Neural cell (in vitro differentiated cells): ENCODE data around the gene HMX1. TPM values are rescaled to one million over a fixed set of nuclear protein-coding genes. Genes with fewer than 3 reads are reported as not detected.

ENCODE experiments used
- H2AFZ ChIP-seq: fragments of 200-600, 300-800 bp; sonication (generic), shearing (Covaris generic); 2 replicates; pipeline ENCODE4 v1.6.0; 2014; ENCODE audit warnings: low read depth, mild to moderate bottlenecking, antibody characterized with exemption, low read length, moderate library complexity
- H3F3A ChIP-seq: fragments of 200-600 bp; shearing (Covaris generic); 2 replicates; pipeline ENCODE4 v1.6.1; 2016; ENCODE audit warnings: mild to moderate bottlenecking, moderate library complexity, mixed read lengths, antibody characterized with exemption, low read length; ENCODE audit not compliant: insufficient read depth, poor library complexity, severe bottlenecking
- H3K27ac ChIP-seq: fragments of 200-600, 300-800 bp; sonication (generic), shearing (Covaris generic); 2 replicates; pipeline ENCODE4 v1.5.1; 2014; ENCODE audit warnings: mild to moderate bottlenecking, low read length, moderate library complexity
- H3K27me3 ChIP-seq: fragments of 300-800, 200-600 bp; sonication (generic), shearing (Covaris generic); 2 replicates; pipeline ENCODE4 v1.6.0; 2014; ENCODE audit warnings: mild to moderate bottlenecking, low read depth, low read length, moderate library complexity; ENCODE audit not compliant: insufficient read depth
- H3K36me3 ChIP-seq: fragments of 300-800, 200-600 bp; sonication (generic), shearing (Covaris generic); 2 replicates; pipeline ENCODE4 v1.5.1; 2014; ENCODE audit warnings: mild to moderate bottlenecking, antibody characterized with exemption, low read length, moderate library complexity; ENCODE audit not compliant: insufficient read depth
- H3K4me2 ChIP-seq: fragments of 300-800, 200-600 bp; sonication (generic), shearing (Covaris generic); 2 replicates; pipeline ENCODE4 v1.6.0; 2014; ENCODE audit warnings: mild to moderate bottlenecking, low read length
- H3K4me3 ChIP-seq: fragments of 300-800, 200-600 bp; sonication (generic), shearing (Covaris generic); 2 replicates; pipeline ENCODE4 v1.5.1; 2014; ENCODE audit warnings: mild to moderate bottlenecking, low read length, moderate library complexity
- H3K79me2 ChIP-seq: fragments of 200-600 bp; shearing (Covaris generic); replicated peaks from 2 replicates; pipeline ENCODE4 v1.6.0; 2014; ENCODE audit warnings: mild to moderate bottlenecking, low read length, moderate library complexity; ENCODE audit not compliant: insufficient read depth
- H3K9ac ChIP-seq: fragments of 300-800, 200-600 bp; sonication (generic), shearing (Covaris generic); 2 replicates; pipeline ENCODE4 v1.6.1; 2016; ENCODE audit warnings: mild to moderate bottlenecking, low read length, mixed read lengths
- H3K9me2 ChIP-seq: fragments of 200-600 bp; shearing (Covaris generic); 2 replicates; pipeline ENCODE4 v1.6.1; 2016; ENCODE audit warnings: mild to moderate bottlenecking, low read length, mixed read lengths; ENCODE audit not compliant: insufficient read depth
- H3K9me3 ChIP-seq: fragments of 200-600, 300-800 bp; sonication (generic), shearing (Covaris generic); 2 replicates; pipeline ENCODE4 v1.6.1; 2016; ENCODE audit warnings: mild to moderate bottlenecking, mixed run types, low read length, moderate library complexity, mixed read lengths
- H4K20me1 ChIP-seq: fragments of 200-600 bp; shearing (Covaris generic); 2 replicates; pipeline ENCODE4 v1.6.1; 2016; ENCODE audit warnings: mild to moderate bottlenecking, mixed run types; ENCODE audit not compliant: insufficient read depth
- EP300 ChIP-seq: fragments of 450-650 bp; conservative IDR thresholded peaks from 2 replicates; pipeline ENCODE4 v1.6.1; 2014; ENCODE audit warnings: antibody characterized with exemption, mild to moderate bottlenecking, moderate library complexity; ENCODE audit not compliant: poor library complexity, severe bottlenecking
- EZH2 ChIP-seq: fragments of 200-600, 300-800 bp; shearing (Covaris generic), sonication (generic); IDR thresholded peaks from 2 replicates; pipeline ENCODE4 v1.6.1; 2014; ENCODE audit warnings: antibody characterized with exemption, low read length, borderline replicate concordance, mild to moderate bottlenecking; ENCODE audit not compliant: insufficient read depth, poor library complexity, severe bottlenecking
- MXI1 ChIP-seq: fragments of 450-650 bp; conservative IDR thresholded peaks from 2 replicates; pipeline ENCODE4 v1.6.1; 2014; ENCODE audit warnings: antibody characterized with exemption, mild to moderate bottlenecking; ENCODE audit not compliant: poor library complexity, severe bottlenecking
- POLR2AphosphoS5 ChIP-seq: IDR thresholded peaks from 2 replicates; pipeline ENCODE4 v1.6.1; 2012
- RAD21 ChIP-seq: fragments of 450-650 bp; conservative IDR thresholded peaks from 2 replicates; pipeline ENCODE4 v1.6.1; 2014; ENCODE audit warnings: antibody characterized with exemption, mild to moderate bottlenecking, moderate library complexity
- REST ChIP-seq: IDR thresholded peaks from 2 replicates; pipeline ENCODE4 v1.6.1; 2012; ENCODE audit warnings: borderline replicate concordance
- SMC3 ChIP-seq: fragments of 450-650 bp; conservative IDR thresholded peaks from 2 replicates; pipeline ENCODE4 v1.6.1; 2014; ENCODE audit warnings: antibody characterized with exemption, mild to moderate bottlenecking, moderate library complexity; ENCODE audit not compliant: poor library complexity
- TAF1 ChIP-seq: IDR thresholded peaks from 2 replicates; pipeline ENCODE4 v1.6.1; 2012; ENCODE audit warnings: low read depth
- polyA plus RNA-seq: library from polyadenylated mRNA; depleted of rRNA; stranded (reverse); fragments of >200 nt; gene quantifications from 2 replicates; pipeline ENCODE4 v1.2.3, GENCODE V29; 2014
- TF ChIP-seq, protein P1 (sequence below): fragments of 450-650 bp; IDR thresholded peaks from 2 replicates; pipeline ENCODE4 v1.5.1; 2014; ENCODE audit warnings: antibody characterized with exemption, mild to moderate bottlenecking, moderate library complexity; ENCODE audit not compliant: poor library complexity, severe bottlenecking

HMX1 gene
- polyA plus RNA-seq, 1 donor from 2014 or later = 0.89 TPM

DNA sequence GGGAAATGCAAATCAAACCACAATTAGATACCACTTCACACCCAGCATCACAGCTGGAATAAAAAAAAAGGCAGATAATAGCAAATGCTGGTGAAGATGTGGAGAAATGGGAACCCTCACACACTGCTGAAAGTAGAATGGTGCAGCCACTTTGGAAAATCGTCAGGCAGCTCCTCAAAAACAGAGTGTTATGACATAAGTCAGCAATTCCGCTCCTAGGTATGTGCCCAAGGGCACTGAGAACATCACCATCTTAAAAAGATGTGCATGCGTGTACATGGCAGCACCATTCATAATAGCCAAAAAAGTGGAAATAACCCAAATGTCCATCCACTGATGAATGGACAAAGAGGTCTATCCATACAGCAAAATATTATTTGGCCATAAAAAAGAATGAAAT, 28.0 kb downstream of the HMX1 start:
- Histone ChIP-seq H4K20me1 (no peaks in the 10 kb centered on the region), H3K27ac (no peak overlapping the region), H3K4me3 (no peak overlapping the region), H3K79me2 (no peaks in the 10 kb centered on the region), H3K36me3 (no peaks in the 10 kb centered on the region), H3F3A (no peaks in the 10 kb centered on the region), H3K9ac (no peak overlapping the region), H3K27me3 (no peaks in the 10 kb centered on the region), H3K9me2 (no peaks in the 10 kb centered on the region), H2AFZ (no peak overlapping the region), H3K9me3 (peaks cover 8% of the 10 kb centered on the region), H3K4me2 (no peak overlapping the region)
- TF ChIP-seq MXI1 (no peak), POLR2AphosphoS5 (no peak), EZH2 (no peak), SMC3 (no peak), REST (no peak), RAD21 (no peak), EP300 (no peak), TAF1 (no peak)
- TF ChIP-seq, protein P1, sequence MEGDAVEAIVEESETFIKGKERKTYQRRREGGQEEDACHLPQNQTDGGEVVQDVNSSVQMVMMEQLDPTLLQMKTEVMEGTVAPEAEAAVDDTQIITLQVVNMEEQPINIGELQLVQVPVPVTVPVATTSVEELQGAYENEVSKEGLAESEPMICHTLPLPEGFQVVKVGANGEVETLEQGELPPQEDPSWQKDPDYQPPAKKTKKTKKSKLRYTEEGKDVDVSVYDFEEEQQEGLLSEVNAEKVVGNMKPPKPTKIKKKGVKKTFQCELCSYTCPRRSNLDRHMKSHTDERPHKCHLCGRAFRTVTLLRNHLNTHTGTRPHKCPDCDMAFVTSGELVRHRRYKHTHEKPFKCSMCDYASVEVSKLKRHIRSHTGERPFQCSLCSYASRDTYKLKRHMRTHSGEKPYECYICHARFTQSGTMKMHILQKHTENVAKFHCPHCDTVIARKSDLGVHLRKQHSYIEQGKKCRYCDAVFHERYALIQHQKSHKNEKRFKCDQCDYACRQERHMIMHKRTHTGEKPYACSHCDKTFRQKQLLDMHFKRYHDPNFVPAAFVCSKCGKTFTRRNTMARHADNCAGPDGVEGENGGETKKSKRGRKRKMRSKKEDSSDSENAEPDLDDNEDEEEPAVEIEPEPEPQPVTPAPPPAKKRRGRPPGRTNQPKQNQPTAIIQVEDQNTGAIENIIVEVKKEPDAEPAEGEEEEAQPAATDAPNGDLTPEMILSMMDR = no peak

GRCh38 chr4:8842614-8843013, 29.0 kb downstream of the HMX1 start:
- H3K4me2 ChIP-seq = no peak overlapping the region
- no peak overlapping the region for H3K27ac ChIP-seq
- H4K20me1 ChIP-seq = no peaks in the 10 kb centered on the region
- H3K9me3 ChIP-seq = peaks cover 8% of the 10 kb centered on the region
- no peaks in the 10 kb centered on the region for H3K79me2 ChIP-seq
- no peaks in the 10 kb centered on the region for H3K36me3 ChIP-seq
- no peak overlapping the region for H3K9ac ChIP-seq
- no peak overlapping the region for H3K4me3 ChIP-seq
- TF ChIP-seq TAF1 (no peak), MXI1 (no peak), REST (no peak), SMC3 (no peak), EZH2 (no peak), POLR2AphosphoS5 (no peak), EP300 (no peak), RAD21 (no peak)
- TF ChIP-seq, protein P1 = no peak
- H3K27me3 ChIP-seq = no peaks in the 10 kb centered on the region
- H3K9me2 ChIP-seq = no peaks in the 10 kb centered on the region
- no peaks in the 10 kb centered on the region for H3F3A ChIP-seq
- H2AFZ ChIP-seq = no peak overlapping the region
